ENCODE measurements around the gene NRG3. TPM values are rescaled to one million over a fixed set of nuclear protein-coding genes. Genes with fewer than 3 reads are reported as not detected.

Gene NRG3
- total RNA-seq, 2 donors from 2014 or later: 0.41 TPM; not detected in 1

GRCh38 chr10:82535457-82535856 is 660.5 kb downstream of the NRG3 start:
- H3K4me3 ChIP-seq: no peak overlapping the region
- no peaks in the 10 kb centered on the region for H3K9me3 ChIP-seq
- ATAC-seq (ENCODE audit: insufficient number of reproducible peaks, low FRiP score, low read depth) (no peak), DNase-seq (ENCODE audit: low spot score) (no peak)
- no peak overlapping the region for H3K27ac ChIP-seq
- no peaks in the 10 kb centered on the region for H3K4me1 ChIP-seq (ENCODE audit: control insufficient read depth in 1 of 2, low read depth in 2 of 2)
- H3K27me3 ChIP-seq (replicated peaks; ENCODE audit: insufficient read depth): no peaks in the 10 kb centered on the region
- TF ChIP-seq CTCF (IDR thresholded peaks at IDR 0.05): no peak
- H3K36me3 ChIP-seq: no peaks in the 10 kb centered on the region

- Histone ChIP-seq H3K27me3 (replicated peaks; ENCODE audit: insufficient read depth) (no peaks in the 10 kb centered on the region), H3K36me3 (no peaks in the 10 kb centered on the region), H3K9me3 (no peaks in the 10 kb centered on the region), H3K4me1 (ENCODE audit: control insufficient read depth in 1 of 2, low read depth in 2 of 2) (no peaks in the 10 kb centered on the region), H3K27ac (no peak overlapping the region), H3K4me3 (no peak overlapping the region)
- no peak for TF ChIP-seq CTCF (IDR thresholded peaks at IDR 0.05)
- DNase-seq (ENCODE audit: low spot score) (no peak), ATAC-seq (ENCODE audit: insufficient number of reproducible peaks, low FRiP score, low read depth) (no peak)
Observed at GRCh38 chr10:82536668-82537067, 661.7 kb downstream of the NRG3 start.

GRCh38 chr10:82538272-82538671 is 663.3 kb downstream of the NRG3 start:
- Histone ChIP-seq H3K9me3 (no peaks in the 10 kb centered on the region), H3K4me1 (ENCODE audit: control insufficient read depth in 1 of 2, low read depth in 2 of 2) (no peaks in the 10 kb centered on the region), H3K27ac (no peak overlapping the region), H3K4me3 (no peak overlapping the region), H3K27me3 (replicated peaks; ENCODE audit: insufficient read depth) (no peaks in the 10 kb centered on the region), H3K36me3 (no peaks in the 10 kb centered on the region)
- TF ChIP-seq CTCF (IDR thresholded peaks at IDR 0.05): no peak
- no peak for DNase-seq (ENCODE audit: low spot score)
- no peak for ATAC-seq (ENCODE audit: insufficient number of reproducible peaks, low FRiP score, low read depth)

GRCh38 chr10:82543631-82544030 is 668.6 kb downstream of the NRG3 start:
- Histone ChIP-seq H3K27ac (no peak overlapping the region), H3K36me3 (no peaks in the 10 kb centered on the region), H3K9me3 (no peaks in the 10 kb centered on the region), H3K4me1 (ENCODE audit: control insufficient read depth in 1 of 2, low read depth in 2 of 2) (no peaks in the 10 kb centered on the region), H3K27me3 (replicated peaks; ENCODE audit: insufficient read depth) (no peaks in the 10 kb centered on the region), H3K4me3 (no peak overlapping the region)
- ATAC-seq (ENCODE audit: insufficient number of reproducible peaks, low FRiP score, low read depth) (no peak), DNase-seq (ENCODE audit: low spot score) (no peak)
- no peak for TF ChIP-seq CTCF (IDR thresholded peaks at IDR 0.05)

- no peak for TF ChIP-seq CTCF (IDR thresholded peaks at IDR 0.05)
- H3K36me3 ChIP-seq: no peaks in the 10 kb centered on the region
- H3K4me3 ChIP-seq: no peak overlapping the region
- ATAC-seq (ENCODE audit: insufficient number of reproducible peaks, low FRiP score, low read depth) (no peak), DNase-seq (ENCODE audit: low spot score) (no peak)
- no peaks in the 10 kb centered on the region for H3K4me1 ChIP-seq (ENCODE audit: control insufficient read depth in 1 of 2, low read depth in 2 of 2)
- no peaks in the 10 kb centered on the region for H3K9me3 ChIP-seq
- H3K27ac ChIP-seq: no peak overlapping the region
- H3K27me3 ChIP-seq (replicated peaks; ENCODE audit: insufficient read depth): no peaks in the 10 kb centered on the region
Observed at GRCh38 chr10:82544377-82544776, 669.4 kb downstream of the NRG3 start.

Measured in thoracic aorta (tissue), 2 donors.